Sigmoid colon (tissue), 7 donors: ENCODE data around the gene TM9SF2. TPM values are rescaled to one million over a fixed set of nuclear protein-coding genes. Genes with fewer than 3 reads are reported as not detected.

ENCODE experiments used
- DNase-seq: peaks from one replicate; pipeline ENCODE4 v3.0.0-alpha.2; 2019
- H3K27ac ChIP-seq, 4 donors: fragments of 200-600 bp; sonication (generic); one replicate each; pipeline ENCODE4 v1.5.1; 2016 to 2019; ENCODE audit warnings: mild to moderate bottlenecking in 1 of 4
- H3K27me3 ChIP-seq, 3 donors: fragments of 200-600 bp; sonication (generic); one replicate each; pipeline ENCODE4 v1.5.1; 2019; ENCODE audit warnings: mild to moderate bottlenecking in 1 of 3
- H3K36me3 ChIP-seq, 4 donors: fragments of 200-600 bp; sonication (generic); one replicate each; pipeline ENCODE4 v1.5.1; 2016 to 2019
- H3K4me1 ChIP-seq, 4 donors: fragments of 200-600 bp; sonication (generic); one replicate each; pipeline ENCODE4 v1.5.1; 2017 to 2019
- H3K4me3 ChIP-seq, 4 donors: fragments of 200-600 bp; sonication (generic); one replicate each; pipeline ENCODE4 v1.5.1; 2017 to 2019; ENCODE audit warnings: mild to moderate bottlenecking in 2 of 4, moderate library complexity in 1 of 4
- H3K9me3 ChIP-seq, 4 donors: fragments of 200-600 bp in 3 of 4; sonication (generic) in 3 of 4; one replicate each; pipeline versions ENCODE4 v1.5.1 to v1.6.1; 2013 to 2019
- CTCF ChIP-seq, 4 experiments: fragments of 450-650 bp in 3 of 4; fragments of 200-600 bp in 1 of 4; IDR thresholded peaks; one replicate each; pipeline ENCODE4 v1.5.1; 2016 to 2019; ENCODE audit warnings: antibody characterized with exemption in 4 of 4, mild to moderate bottlenecking in 3 of 4, moderate library complexity in 2 of 4
- EP300 ChIP-seq, 4 donors: sonication (generic); formaldehyde crosslinking; IDR thresholded peaks; one replicate each; pipeline ENCODE4 v1.6.1; 2017; ENCODE audit warnings: antibody characterized with exemption in 4 of 4
- POLR2A ChIP-seq, 2 donors: fragments of 450-650 bp; IDR thresholded peaks; one replicate each; pipeline ENCODE4 v1.6.1; 2016; ENCODE audit warnings: antibody characterized with exemption in 2 of 2, mild to moderate bottlenecking in 2 of 2, moderate library complexity in 2 of 2
- POLR2AphosphoS5 ChIP-seq, 4 donors: sonication (generic); formaldehyde crosslinking; IDR thresholded peaks; one replicate each; pipeline ENCODE4 v1.6.1; 2017; ENCODE audit warnings: antibody characterized with exemption in 4 of 4
- WGBS, 2 donors: extraction: QIAGEN DNeasy Blood & Tissue Kit; methylation state at CpG; one replicate each; pipeline ENCODE4 v1.1.7; 2013; 5-methylcytosine and 5-hydroxymethylcytosine counted together
- intact Hi-C: fragments of 100-400 bp; cut with DNase I; formaldehyde crosslinking; loops from one replicate; pipeline ENCODE4 v1.15.1; 2023
- polyA plus RNA-seq, 3 donors: library from polyadenylated mRNA; stranded (reverse); fragments of 200-250 nt; gene quantifications; one replicate each; pipeline ENCODE4 v1.2.3, GENCODE V29; 2013
- total RNA-seq, 4 donors: library from RNA; depleted of rRNA; stranded (reverse); fragments of >200 nt; gene quantifications; one replicate each; pipeline ENCODE4 v1.1.0, GENCODE V29; 2016
- donor health status: healthy with polysubstance abuse.
- donor health status: Bipolar disorder and iron deficiency.
- donor health status: healthy.

The TM9SF2 gene
- total and polyA plus RNA-seq, 7 donors, result 21.6 to 110 (median 61.6) TPM

GRCh38 chr13:99575376-99576120 is 74.3 kb downstream of the TM9SF2 start:
- 52 to 73% methylated on average over 18 of the region's 18 CpGs for WGBS, 2 donors
- DNase-seq, result no peak
- Histone ChIP-seq H3K4me3 (no peak overlapping the region), H3K27ac (no peak overlapping the region), H3K27me3 (peaks cover 0 to 4% (median 0%) of the 10 kb centered on the region in 3 donors), H3K36me3 (no peaks in the 10 kb centered on the region), H3K4me1 (no peaks in the 10 kb centered on the region), H3K9me3 (no peaks in the 10 kb centered on the region)
- intact Hi-C loops, result no loop called here
- TF ChIP-seq POLR2AphosphoS5 (IDR thresholded peaks at IDR 0.05) (no peak), EP300 (IDR thresholded peaks at IDR 0.05) (no peak), CTCF (IDR thresholded peaks at IDR 0.05) (no peak), POLR2A (IDR thresholded peaks at IDR 0.05) (no peak)

- intact Hi-C loops, result no loop called here
- WGBS, 2 donors, result 74 to 81% methylated on average over 10 of the region's 10 CpGs
- peaks cover 0 to 4% (median 0%) of the 10 kb centered on the region in 3 donors for H3K27me3 ChIP-seq
- no peak for DNase-seq
- no peaks in the 10 kb centered on the region for H3K36me3 ChIP-seq
- H3K27ac ChIP-seq, result no peak overlapping the region
- TF ChIP-seq POLR2A (IDR thresholded peaks at IDR 0.05) (no peak), POLR2AphosphoS5 (IDR thresholded peaks at IDR 0.05) (no peak), EP300 (IDR thresholded peaks at IDR 0.05) (no peak), CTCF (IDR thresholded peaks at IDR 0.05) (no peak)
- no peak overlapping the region for H3K4me3 ChIP-seq
- no peaks in the 10 kb centered on the region for H3K4me1 ChIP-seq
- no peaks in the 10 kb centered on the region for H3K9me3 ChIP-seq
Observed at GRCh38 chr13:99577934-99578917, 77.0 kb downstream of the TM9SF2 start.

- WGBS, 2 donors, result 85 to 95% methylated on average over 7 of the region's 7 CpGs
- no peaks in the 10 kb centered on the region for H3K9me3 ChIP-seq
- H3K4me3 ChIP-seq, result no peak overlapping the region
- H3K36me3 ChIP-seq, result no peaks in the 10 kb centered on the region
- no peak for TF ChIP-seq POLR2AphosphoS5 (IDR thresholded peaks at IDR 0.05)
- TF ChIP-seq POLR2A (IDR thresholded peaks at IDR 0.05), result no peak
- no peak for TF ChIP-seq CTCF (IDR thresholded peaks at IDR 0.05)
- no peak for TF ChIP-seq EP300 (IDR thresholded peaks at IDR 0.05)
- no peaks in the 10 kb centered on the region for H3K27me3 ChIP-seq
- no peak overlapping the region for H3K27ac ChIP-seq
- DNase-seq, result no peak
- no peaks in the 10 kb centered on the region for H3K4me1 ChIP-seq
- intact Hi-C loops, result no loop called here
Observed at GRCh38 chr13:99580500-99581268, 79.4 kb downstream of the TM9SF2 start.

GRCh38 chr13:99582511-99582910 is 81.2 kb downstream of the TM9SF2 start:
- H3K27ac ChIP-seq, result no peak overlapping the region
- WGBS, 2 donors, result 78 to 79% methylated on average over 3 of the region's 3 CpGs
- H3K4me1 ChIP-seq, result no peaks in the 10 kb centered on the region
- no peak for TF ChIP-seq EP300 (IDR thresholded peaks at IDR 0.05)
- TF ChIP-seq POLR2AphosphoS5 (IDR thresholded peaks at IDR 0.05), result no peak
- TF ChIP-seq POLR2A (IDR thresholded peaks at IDR 0.05), result no peak
- no peak for TF ChIP-seq CTCF (IDR thresholded peaks at IDR 0.05)
- no peaks in the 10 kb centered on the region for H3K36me3 ChIP-seq
- H3K9me3 ChIP-seq, result no peaks in the 10 kb centered on the region
- H3K27me3 ChIP-seq, result no peaks in the 10 kb centered on the region
- no peak for DNase-seq
- H3K4me3 ChIP-seq, result no peak overlapping the region
- intact Hi-C loops, result no loop called here
